Activated CD8-positive, alpha-beta memory T cell treated with anti-CD3 and anti-CD28 coated beads for 48 hours (primary cell): ENCODE results near the gene CDK16.

Experiments used
- DNase-seq, 3 experiments: peaks; one replicate each; pipeline ENCODE4 v3.0.0-alpha.2; 2020; ENCODE audit warnings: low read depth in 2 of 3, low spot score in 2 of 3

The CDK16 gene

GRCh38 chrX:47218280-47218919 lies at the start of gene CDK16:
TSS of gene CDK16 (plus strand) at chrX:47218681. CDS start at chrX:47223558, 4,877 bp downstream.
- DNase-seq, result peak; percentile 41 to 71 (median 67)

GRCh38 chrX:47169273-47169672 lies 49.2 kb upstream of the CDK16 start:
- no peak for DNase-seq

- DNase-seq, result no peak
These were observed 48.6 kb upstream of the CDK16 start for GRCh38 chrX:47169726-47170515.

GRCh38 chrX:47170861-47171692 lies 47.4 kb upstream of the CDK16 start:
- DNase-seq, result no peak

GRCh38 chrX:47171996-47172395 lies 46.5 kb upstream of the CDK16 start:
- DNase-seq, result no peak

GRCh38 chrX:47172549-47172948 lies 45.9 kb upstream of the CDK16 start:
- no peak for DNase-seq

GRCh38 chrX:47172971-47173792 lies 45.3 kb upstream of the CDK16 start:
- DNase-seq, result no peak

- no peak for DNase-seq
These were observed 44.1 kb upstream of the CDK16 start for GRCh38 chrX:47174376-47174775.

- DNase-seq, result no peak
These were observed 43.5 kb upstream of the CDK16 start for GRCh38 chrX:47174846-47175587.

GRCh38 chrX:47175588-47175980 lies 42.9 kb upstream of the CDK16 start:
- no peak for DNase-seq

GRCh38 chrX:47176101-47176740 lies 42.3 kb upstream of the CDK16 start:
- no peak for DNase-seq

- DNase-seq, result no peak
These were observed 41.4 kb upstream of the CDK16 start for GRCh38 chrX:47177079-47177478.

- DNase-seq, result no peak
These were observed 40.1 kb upstream of the CDK16 start for GRCh38 chrX:47178337-47178736.

- DNase-seq, result no peak
These were observed 39.1 kb upstream of the CDK16 start for GRCh38 chrX:47179221-47179927.

GRCh38 chrX:47179928-47180255 lies 38.6 kb upstream of the CDK16 start:
- no peak for DNase-seq

GRCh38 chrX:47180346-47180745 lies 38.1 kb upstream of the CDK16 start:
- DNase-seq, result no peak

GRCh38 chrX:47181301-47181700 lies 37.2 kb upstream of the CDK16 start:
- no peak for DNase-seq

GRCh38 chrX:47182106-47182700 lies 36.3 kb upstream of the CDK16 start:
- DNase-seq, result no peak

GRCh38 chrX:47184486-47184885 lies 34.0 kb upstream of the CDK16 start:
- DNase-seq, result no peak
